Left ventricle myocardium inferior (tissue), 1 donor: Measurements from ENCODE around the gene SLC26A9. TPM values are rescaled to one million over a fixed set of nuclear protein-coding genes. Genes with fewer than 3 reads are reported as not detected.

Experiments
- DNase-seq: peaks from one replicate; pipeline ENCODE4 v3.0.0-alpha.2; 2020
- H3K27ac ChIP-seq: fragments of 200-600 bp; replicated peaks from 2 replicates; pipeline ENCODE4 v1.8.0; 2021
- H3K27me3 ChIP-seq: fragments of 200-600 bp; 2 replicates; pipeline ENCODE4 v1.8.0; 2021; ENCODE audit warnings: low read depth
- H3K36me3 ChIP-seq: fragments of 200-600 bp; 2 replicates; pipeline ENCODE4 v1.8.0; 2021
- H3K4me1 ChIP-seq: fragments of 200-600 bp; 2 replicates; pipeline ENCODE4 v1.8.0; 2021
- H3K4me3 ChIP-seq: fragments of 200-600 bp; 2 replicates; pipeline ENCODE4 v1.8.0; 2021; ENCODE audit warnings: mild to moderate bottlenecking, moderate library complexity
- H3K9me3 ChIP-seq: fragments of 200-600 bp; replicated peaks from 2 replicates; pipeline ENCODE4 v1.8.0; 2021
- CTCF ChIP-seq: fragments of 200-600 bp; IDR thresholded peaks from 2 replicates; pipeline ENCODE4 v1.8.0; 2021; ENCODE audit warnings: antibody characterized with exemption, mild to moderate bottlenecking, borderline replicate concordance
- intact Hi-C: fragments of 100-400 bp; cut with micrococcal nuclease; formaldehyde crosslinking; loops from one replicate; pipeline ENCODE4 v1.11.0; 2022
- total RNA-seq: library from RNA; stranded (reverse); fragmentation: NEBNext Ultra II Directional; extraction: Animal tissue kit (Norgen Biotek cat#: 25700); gene quantifications from one replicate; pipeline ENCODE4 v1.2.1, GENCODE V29; 2021
- donor health status: DM: no; HTN: yes; CAD: no; lungs with severe emphysema.

Gene SLC26A9
- total RNA-seq, 1 donor from 2014 or later = 35.2 TPM

GRCh38 chr1:205929496-205930194 lies 13.6 kb downstream of the SLC26A9 start:
- intact Hi-C loops = no loop called here
- no peaks in the 10 kb centered on the region for H3K9me3 ChIP-seq
- no peak for TF ChIP-seq CTCF
- H3K27me3 ChIP-seq = no peaks in the 10 kb centered on the region
- H3K4me3 ChIP-seq = no peak overlapping the region
- no peak for DNase-seq
- no peak overlapping the region for H3K27ac ChIP-seq
- no peaks in the 10 kb centered on the region for H3K36me3 ChIP-seq
- no peaks in the 10 kb centered on the region for H3K4me1 ChIP-seq

DNA sequence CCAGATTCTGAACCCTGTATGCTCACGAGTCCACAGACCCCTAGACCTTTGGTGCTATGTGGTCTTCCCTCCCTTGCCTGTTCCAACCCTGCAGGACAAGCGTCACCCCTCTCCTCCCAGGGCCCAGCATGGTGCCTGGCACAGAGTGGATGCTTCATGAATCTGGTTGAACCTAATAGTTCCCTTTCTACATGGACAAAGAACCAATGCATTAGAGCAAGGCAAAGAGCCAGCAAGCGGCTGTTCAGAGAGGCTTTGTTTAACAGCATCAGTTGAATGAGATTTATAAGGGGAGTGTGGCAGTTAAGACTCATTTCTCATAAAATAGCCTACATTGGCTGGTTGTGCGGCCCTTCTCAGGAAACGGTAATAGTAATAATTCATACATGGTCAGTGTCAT lies 14.9 kb downstream of the SLC26A9 start:
- Histone ChIP-seq H3K4me3 (no peak overlapping the region), H3K27ac (no peak overlapping the region), H3K9me3 (no peaks in the 10 kb centered on the region), H3K27me3 (no peaks in the 10 kb centered on the region), H3K36me3 (no peaks in the 10 kb centered on the region), H3K4me1 (no peaks in the 10 kb centered on the region)
- intact Hi-C loops = no loop called here
- DNase-seq = no peak
- TF ChIP-seq CTCF = no peak

GRCh38 chr1:205927676-205928075 lies 15.6 kb downstream of the SLC26A9 start:
- no peaks in the 10 kb centered on the region for H3K27me3 ChIP-seq
- no peak overlapping the region for H3K4me3 ChIP-seq
- H3K4me1 ChIP-seq = no peaks in the 10 kb centered on the region
- H3K9me3 ChIP-seq = no peaks in the 10 kb centered on the region
- DNase-seq = no peak
- no peaks in the 10 kb centered on the region for H3K36me3 ChIP-seq
- H3K27ac ChIP-seq = no peak overlapping the region
- no peak for TF ChIP-seq CTCF
- intact Hi-C loops = no loop called here

DNA sequence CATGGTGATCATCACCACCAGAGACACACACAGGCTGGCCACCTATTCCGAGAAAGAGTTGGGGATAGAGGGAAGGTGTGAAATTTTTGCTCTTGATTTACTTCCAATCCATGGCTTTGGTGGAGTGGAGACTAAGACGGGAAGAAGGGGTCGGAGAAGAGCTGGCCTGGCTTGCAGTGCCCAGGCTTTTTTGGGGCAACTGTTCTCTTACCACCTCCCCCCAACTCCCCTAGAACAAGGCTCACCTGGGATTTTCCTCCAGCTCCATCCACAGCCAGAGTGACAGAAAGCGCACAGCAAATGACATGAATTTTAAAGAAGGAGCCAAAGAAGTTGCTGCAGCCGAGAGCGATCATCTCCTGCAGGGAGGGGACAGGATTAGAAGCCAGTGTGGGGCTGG lies 16.0 kb downstream of the SLC26A9 start:
- no peak for TF ChIP-seq CTCF
- intact Hi-C loops = no loop called here
- no peak overlapping the region for H3K4me3 ChIP-seq
- no peak overlapping the region for H3K27ac ChIP-seq
- H3K9me3 ChIP-seq = no peaks in the 10 kb centered on the region
- H3K36me3 ChIP-seq = no peaks in the 10 kb centered on the region
- no peak for DNase-seq
- no peaks in the 10 kb centered on the region for H3K4me1 ChIP-seq
- no peaks in the 10 kb centered on the region for H3K27me3 ChIP-seq

- Histone ChIP-seq H3K9me3 (no peaks in the 10 kb centered on the region), H3K4me3 (no peak overlapping the region), H3K4me1 (no peaks in the 10 kb centered on the region), H3K27me3 (no peaks in the 10 kb centered on the region), H3K36me3 (no peaks in the 10 kb centered on the region), H3K27ac (no peak overlapping the region)
- no peak for DNase-seq
- intact Hi-C loops = no loop called here
- no peak for TF ChIP-seq CTCF
Measured at GRCh38 chr1:205926636-205927035, 16.6 kb downstream of the SLC26A9 start.
